Measurements from ENCODE around the gene GRIA4. TPM values are rescaled to one million over a fixed set of nuclear protein-coding genes. Genes with fewer than 3 reads are reported as not detected.
"Not testable (repeated sequence)": the region's sequence is repeated elsewhere in the genome, so short reads cannot be mapped to it uniquely, and the experiment has no call there.

The GRIA4 gene
- total RNA-seq, 1 experiment from 2014 or later: 28.8 TPM

GRCh38 chr11:105870516-105871113 lies 260.7 kb downstream of the GRIA4 start:
- in situ Hi-C loops (cut with HindIII; ENCODE audit: low pct_unique_long_range_greater_than_20kb, low sequenced_read_pairs): no loop called here
- DNase-seq (ENCODE audit: low read depth): no peak

GRCh38 chr11:105878510-105878909 lies 268.6 kb downstream of the GRIA4 start:
- in situ Hi-C loops (cut with HindIII; ENCODE audit: low pct_unique_long_range_greater_than_20kb, low sequenced_read_pairs): no loop called here
- no peak for DNase-seq (ENCODE audit: low read depth)

- in situ Hi-C loops (cut with HindIII; ENCODE audit: low pct_unique_long_range_greater_than_20kb, low sequenced_read_pairs): not testable (repeated sequence)
Observed at GRCh38 chr11:105878927-105879326, 269.1 kb downstream of the GRIA4 start.

GRCh38 chr11:105881027-105881426 lies 271.2 kb downstream of the GRIA4 start:
- DNase-seq (ENCODE audit: low read depth): no peak
- in situ Hi-C loops (cut with HindIII; ENCODE audit: low pct_unique_long_range_greater_than_20kb, low sequenced_read_pairs): no loop called here

More at GRCh38 chr11:105878927-105879326, 269.1 kb downstream of the GRIA4 start:
- DNase-seq (ENCODE audit: low read depth): not testable (repeated sequence)

- no peak for DNase-seq (ENCODE audit: low read depth)
- in situ Hi-C loops (cut with HindIII; ENCODE audit: low pct_unique_long_range_greater_than_20kb, low sequenced_read_pairs): no loop called here
Observed at GRCh38 chr11:105884436-105884835, 274.6 kb downstream of the GRIA4 start.

- in situ Hi-C loops (cut with HindIII; ENCODE audit: low pct_unique_long_range_greater_than_20kb, low sequenced_read_pairs): no loop called here
- no peak for DNase-seq (ENCODE audit: low read depth)
Observed at GRCh38 chr11:105891685-105892084, 281.8 kb downstream of the GRIA4 start.

- in situ Hi-C loops (cut with HindIII; ENCODE audit: low pct_unique_long_range_greater_than_20kb, low sequenced_read_pairs): no loop called here
- DNase-seq (ENCODE audit: low read depth): no peak
Observed at GRCh38 chr11:105897161-105897560, 287.3 kb downstream of the GRIA4 start.

- in situ Hi-C loops (cut with HindIII; ENCODE audit: low pct_unique_long_range_greater_than_20kb, low sequenced_read_pairs): no loop called here
- DNase-seq (ENCODE audit: low read depth): no peak
Observed at GRCh38 chr11:105899772-105900171, 289.9 kb downstream of the GRIA4 start.

- DNase-seq (ENCODE audit: low read depth): no peak
- in situ Hi-C loops (cut with HindIII; ENCODE audit: low pct_unique_long_range_greater_than_20kb, low sequenced_read_pairs): no loop called here
Observed at GRCh38 chr11:105900515-105901035, 290.7 kb downstream of the GRIA4 start.

- in situ Hi-C loops (cut with HindIII; ENCODE audit: low pct_unique_long_range_greater_than_20kb, low sequenced_read_pairs): no loop called here
Observed at GRCh38 chr11:105903113-105903512, 293.2 kb downstream of the GRIA4 start.

GRCh38 chr11:105906517-105906916 lies 296.6 kb downstream of the GRIA4 start:
- no peak for DNase-seq (ENCODE audit: low read depth)
- in situ Hi-C loops (cut with HindIII; ENCODE audit: low pct_unique_long_range_greater_than_20kb, low sequenced_read_pairs): no loop called here

More at GRCh38 chr11:105903113-105903512, 293.2 kb downstream of the GRIA4 start:
- no peak for DNase-seq (ENCODE audit: low read depth)

GRCh38 chr11:105907319-105907718 lies 297.4 kb downstream of the GRIA4 start:
- in situ Hi-C loops (cut with HindIII; ENCODE audit: low pct_unique_long_range_greater_than_20kb, low sequenced_read_pairs): no loop called here
- no peak for DNase-seq (ENCODE audit: low read depth)

GRCh38 chr11:105910095-105910715 lies 300.3 kb downstream of the GRIA4 start:
- no peak for DNase-seq (ENCODE audit: low read depth)
- in situ Hi-C loops (cut with HindIII; ENCODE audit: low pct_unique_long_range_greater_than_20kb, low sequenced_read_pairs): no loop called here

- no peak for DNase-seq (ENCODE audit: low read depth)
- in situ Hi-C loops (cut with HindIII; ENCODE audit: low pct_unique_long_range_greater_than_20kb, low sequenced_read_pairs): no loop called here
Observed at GRCh38 chr11:105911454-105911853, 301.6 kb downstream of the GRIA4 start.

GRCh38 chr11:105912666-105913065 lies 302.8 kb downstream of the GRIA4 start:
- in situ Hi-C loops (cut with HindIII; ENCODE audit: low pct_unique_long_range_greater_than_20kb, low sequenced_read_pairs): no loop called here
- DNase-seq (ENCODE audit: low read depth): no peak

GRCh38 chr11:105915021-105915420 lies 305.1 kb downstream of the GRIA4 start:
- no peak for DNase-seq (ENCODE audit: low read depth)
- in situ Hi-C loops (cut with HindIII; ENCODE audit: low pct_unique_long_range_greater_than_20kb, low sequenced_read_pairs): no loop called here

GRCh38 chr11:105918039-105918438 lies 308.2 kb downstream of the GRIA4 start:
- DNase-seq (ENCODE audit: low read depth): no peak
- in situ Hi-C loops (cut with HindIII; ENCODE audit: low pct_unique_long_range_greater_than_20kb, low sequenced_read_pairs): no loop called here

- DNase-seq (ENCODE audit: low read depth): no peak
- in situ Hi-C loops (cut with HindIII; ENCODE audit: low pct_unique_long_range_greater_than_20kb, low sequenced_read_pairs): no loop called here
Observed at GRCh38 chr11:105918600-105918999, 308.7 kb downstream of the GRIA4 start.

GRCh38 chr11:105923252-105923651 lies 313.4 kb downstream of the GRIA4 start:
- no peak for DNase-seq (ENCODE audit: low read depth)
- in situ Hi-C loops (cut with HindIII; ENCODE audit: low pct_unique_long_range_greater_than_20kb, low sequenced_read_pairs): no loop called here

- no peak for DNase-seq (ENCODE audit: low read depth)
Observed at GRCh38 chr11:105923807-105924206, 313.9 kb downstream of the GRIA4 start.

More at GRCh38 chr11:105923807-105924206, 313.9 kb downstream of the GRIA4 start:
- in situ Hi-C loops (cut with HindIII; ENCODE audit: low pct_unique_long_range_greater_than_20kb, low sequenced_read_pairs): no loop called here

Measured in Caki2 (cell line).